ENCODE results near the gene RPS2. TPM values are rescaled to one million over a fixed set of nuclear protein-coding genes. Genes with fewer than 3 reads are reported as not detected.
"Not testable (repeated sequence)": the region's sequence is repeated elsewhere in the genome, so short reads cannot be mapped to it uniquely, and the experiment has no call there.

RPS2 gene
- total and polyA plus RNA-seq, 2 donors from 2014 or later = 1,550 to 2,018 TPM

GRCh38 chr16:1958715-1959268, 5.8 kb downstream of the RPS2 start:
- H3K4me1 ChIP-seq (ENCODE audit: control insufficient read depth in 2 of 3, insufficient read depth in 2 of 3, low read depth in 1 of 3, low read length in 3 of 3) = peaks cover 0 to 12% (median 12%) of the 10 kb centered on the region in 3 donors
- FAIRE-seq (no peak), DNase-seq (peak in 1 of 5 donors; percentile 64)
- TF ChIP-seq CTCF (IDR thresholded peaks at IDR 0.05; ENCODE audit: borderline replicate concordance, extremely low read depth, insufficient read depth) = no peak
- no peaks in the 10 kb centered on the region for H3K27me3 ChIP-seq (ENCODE audit: control insufficient read depth, insufficient read depth, low read length)
- no peak overlapping the region for H3K27ac ChIP-seq (ENCODE audit: low read depth in 2 of 2, low read length in 2 of 2)
- H3K36me3 ChIP-seq (ENCODE audit: control insufficient read depth in 2 of 3, insufficient read depth in 3 of 3, low read length in 3 of 3) = peaks cover 0 to 6% (median 6%) of the 10 kb centered on the region in 3 donors
- peak overlapping the region; percentile 24 to 81 (median 39) for H3K4me3 ChIP-seq (ENCODE audit: low read length in 3 of 3)
- intact Hi-C loops (cut with DNase I) = no loop called here
- peak overlapping the region in 1 of 3 donors; percentile 91 for H3K9ac ChIP-seq (ENCODE audit: low read length in 3 of 3)
- no peaks in the 10 kb centered on the region for H3K9me3 ChIP-seq (ENCODE audit: control insufficient read depth in 2 of 3, insufficient read depth in 1 of 3, low read length in 3 of 3)

- H3K27me3 ChIP-seq (ENCODE audit: control insufficient read depth, insufficient read depth, low read length); H3K4me3 ChIP-seq (ENCODE audit: low read length in 3 of 3); H3K4me1 ChIP-seq (ENCODE audit: control insufficient read depth in 2 of 3, insufficient read depth in 2 of 3, low read depth in 1 of 3, low read length in 3 of 3); intact Hi-C loops (cut with DNase I); H3K36me3 ChIP-seq (ENCODE audit: control insufficient read depth in 2 of 3, insufficient read depth in 3 of 3, low read length in 3 of 3); H3K9me3 ChIP-seq (ENCODE audit: control insufficient read depth in 2 of 3, insufficient read depth in 1 of 3, low read length in 3 of 3); H3K27ac ChIP-seq (ENCODE audit: low read depth in 2 of 2, low read length in 2 of 2); H3K9ac ChIP-seq (ENCODE audit: low read length in 3 of 3); FAIRE-seq: not testable (repeated sequence)
- DNase-seq = peak in 1 of 5 donors; percentile 46
These were observed 6.5 kb downstream of the RPS2 start for GRCh38 chr16:1958143-1958491.

- intact Hi-C loops (cut with DNase I); H3K4me3 ChIP-seq (ENCODE audit: low read length in 3 of 3); H3K27me3 ChIP-seq (ENCODE audit: control insufficient read depth, insufficient read depth, low read length); H3K9me3 ChIP-seq (ENCODE audit: control insufficient read depth in 2 of 3, insufficient read depth in 1 of 3, low read length in 3 of 3); H3K36me3 ChIP-seq (ENCODE audit: control insufficient read depth in 2 of 3, insufficient read depth in 3 of 3, low read length in 3 of 3); DNase-seq; H3K27ac ChIP-seq (ENCODE audit: low read depth in 2 of 2, low read length in 2 of 2); H3K9ac ChIP-seq (ENCODE audit: low read length in 3 of 3); H3K4me1 ChIP-seq (ENCODE audit: control insufficient read depth in 2 of 3, insufficient read depth in 2 of 3, low read depth in 1 of 3, low read length in 3 of 3); FAIRE-seq: not testable (repeated sequence)
These were observed 7.0 kb downstream of the RPS2 start for GRCh38 chr16:1957434-1958142.

- no peak for FAIRE-seq
- intact Hi-C loops (cut with DNase I) = no loop called here
- no peak overlapping the region for H3K9ac ChIP-seq (ENCODE audit: low read length in 3 of 3)
- DNase-seq = no peak
- H3K27me3 ChIP-seq (ENCODE audit: control insufficient read depth, insufficient read depth, low read length) = no peaks in the 10 kb centered on the region
- no peaks in the 10 kb centered on the region for H3K36me3 ChIP-seq (ENCODE audit: control insufficient read depth in 2 of 3, insufficient read depth in 3 of 3, low read length in 3 of 3)
- peaks cover 0 to under 1% (median 0%) of the 10 kb centered on the region in 3 donors for H3K4me1 ChIP-seq (ENCODE audit: control insufficient read depth in 2 of 3, insufficient read depth in 2 of 3, low read depth in 1 of 3, low read length in 3 of 3)
- TF ChIP-seq CTCF (IDR thresholded peaks at IDR 0.05; ENCODE audit: borderline replicate concordance, extremely low read depth, insufficient read depth) = no peak
- no peak overlapping the region for H3K27ac ChIP-seq (ENCODE audit: low read depth in 2 of 2, low read length in 2 of 2)
- no peaks in the 10 kb centered on the region for H3K9me3 ChIP-seq (ENCODE audit: control insufficient read depth in 2 of 3, insufficient read depth in 1 of 3, low read length in 3 of 3)
- no peak overlapping the region for H3K4me3 ChIP-seq (ENCODE audit: low read length in 3 of 3)
These were observed 10.9 kb downstream of the RPS2 start for GRCh38 chr16:1953734-1954133.

Data from kidney (tissue), 14 donors.